Measurements from ENCODE around the gene CRYM.

DNA sequence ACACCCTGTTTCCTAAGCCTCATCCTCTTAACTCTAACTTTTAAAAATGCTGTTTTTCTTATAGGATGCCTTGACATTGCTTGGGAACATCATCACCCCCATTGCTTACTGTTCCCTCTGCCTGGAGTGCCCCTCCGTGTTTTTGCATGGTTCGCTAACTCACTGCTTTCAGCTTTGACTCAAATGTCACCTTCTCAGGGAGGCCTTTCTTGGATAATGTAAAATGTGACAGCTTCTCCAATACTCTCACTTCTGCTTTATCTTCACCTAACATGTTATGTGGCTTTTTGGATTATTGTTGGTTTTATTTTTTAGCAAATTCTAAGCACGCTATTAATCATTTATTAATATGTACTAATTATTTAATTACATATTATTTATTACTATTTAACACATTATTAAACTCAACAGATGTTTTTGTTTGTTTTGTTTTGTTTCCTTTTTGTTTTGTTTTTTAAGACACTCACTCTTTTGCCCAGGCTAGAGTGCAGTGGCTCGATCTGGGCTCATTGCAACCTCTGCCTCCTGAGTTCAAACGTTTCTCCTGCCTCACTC lies 3.8 kb downstream of the CRYM start:
- TF ChIP-seq, protein P1, sequence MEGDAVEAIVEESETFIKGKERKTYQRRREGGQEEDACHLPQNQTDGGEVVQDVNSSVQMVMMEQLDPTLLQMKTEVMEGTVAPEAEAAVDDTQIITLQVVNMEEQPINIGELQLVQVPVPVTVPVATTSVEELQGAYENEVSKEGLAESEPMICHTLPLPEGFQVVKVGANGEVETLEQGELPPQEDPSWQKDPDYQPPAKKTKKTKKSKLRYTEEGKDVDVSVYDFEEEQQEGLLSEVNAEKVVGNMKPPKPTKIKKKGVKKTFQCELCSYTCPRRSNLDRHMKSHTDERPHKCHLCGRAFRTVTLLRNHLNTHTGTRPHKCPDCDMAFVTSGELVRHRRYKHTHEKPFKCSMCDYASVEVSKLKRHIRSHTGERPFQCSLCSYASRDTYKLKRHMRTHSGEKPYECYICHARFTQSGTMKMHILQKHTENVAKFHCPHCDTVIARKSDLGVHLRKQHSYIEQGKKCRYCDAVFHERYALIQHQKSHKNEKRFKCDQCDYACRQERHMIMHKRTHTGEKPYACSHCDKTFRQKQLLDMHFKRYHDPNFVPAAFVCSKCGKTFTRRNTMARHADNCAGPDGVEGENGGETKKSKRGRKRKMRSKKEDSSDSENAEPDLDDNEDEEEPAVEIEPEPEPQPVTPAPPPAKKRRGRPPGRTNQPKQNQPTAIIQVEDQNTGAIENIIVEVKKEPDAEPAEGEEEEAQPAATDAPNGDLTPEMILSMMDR (IDR thresholded peaks at IDR 0.05) = no peak
- TF ChIP-seq POLR2A (IDR thresholded peaks at IDR 0.05) (no peak), EP300 (IDR thresholded peaks at IDR 0.05) (no peak)
